Measurements from ENCODE around the gene TOMM5. TPM values are rescaled to one million over a fixed set of nuclear protein-coding genes. Genes with fewer than 3 reads are reported as not detected.
A peak's percentile ranks its signal among the peaks of the same experiment; 100 is the strongest.
"Not testable (repeated sequence)": the region's sequence is repeated elsewhere in the genome, so short reads cannot be mapped to it uniquely, and the experiment has no call there.

Gene TOMM5
- total RNA-seq, 5 donors from 2014 or later (not counting 1 experiment from before 2014, with no cell fraction given): 35.6 to 44.8 (median 42.1) TPM

GRCh38 chr9:37604296-37604695 lies 11.9 kb upstream of the TOMM5 start:
- ChIA-PET CTCF (no interaction called here), POLR2A (no interaction called here)
- Mint-ChIP-seq H3K27ac (no peak overlapping the region), H3K36me3 (no peaks in the 10 kb centered on the region), H3K27me3 (peaks cover 23 to 31% of the 10 kb centered on the region in 2 donors), H3K4me1 (no peaks in the 10 kb centered on the region), H3K9me3 (no peaks in the 10 kb centered on the region), H3K4me3 (no peak overlapping the region)
- ATAC-seq (replicated peaks in 1 of 4) (no peak), DNase-seq (no peak)
- no peak overlapping the region for H3K27ac ChIP-seq (ENCODE audit: low read length)
- peaks cover 2 to 18% of the 10 kb centered on the region in 2 experiments for H3K27me3 ChIP-seq (replicated peaks in 1 of 2; ENCODE audit: control insufficient read depth in 2 of 2, extremely low read depth in 1 of 2, insufficient read depth in 2 of 2, low read length in 1 of 2)
- no peaks in the 10 kb centered on the region for H3K36me3 ChIP-seq (ENCODE audit: control insufficient read depth in 2 of 2, extremely low read depth in 1 of 2, insufficient read depth in 1 of 2, low read length in 1 of 2)
- WGBS (ENCODE audit: insufficient coverage): no CpG with 5 or more reads among the region's 1 CpG
- H3K4me3 ChIP-seq (ENCODE audit: control insufficient read depth in 1 of 2, extremely low read depth in 1 of 2, low read length in 1 of 2): no peak overlapping the region
- no peaks in the 10 kb centered on the region for H3K4me1 ChIP-seq (ENCODE audit: control insufficient read depth in 1 of 2, extremely low read depth in 1 of 2, insufficient read depth in 2 of 2, low read length in 2 of 2)
- H3K9me3 ChIP-seq: no peaks in the 10 kb centered on the region

GRCh38 chr9:37602817-37603216 lies 10.4 kb upstream of the TOMM5 start:
- CTCF ChIA-PET: no interaction called here
- no peak overlapping the region for H3K27ac ChIP-seq (ENCODE audit: low read length)

DNA sequence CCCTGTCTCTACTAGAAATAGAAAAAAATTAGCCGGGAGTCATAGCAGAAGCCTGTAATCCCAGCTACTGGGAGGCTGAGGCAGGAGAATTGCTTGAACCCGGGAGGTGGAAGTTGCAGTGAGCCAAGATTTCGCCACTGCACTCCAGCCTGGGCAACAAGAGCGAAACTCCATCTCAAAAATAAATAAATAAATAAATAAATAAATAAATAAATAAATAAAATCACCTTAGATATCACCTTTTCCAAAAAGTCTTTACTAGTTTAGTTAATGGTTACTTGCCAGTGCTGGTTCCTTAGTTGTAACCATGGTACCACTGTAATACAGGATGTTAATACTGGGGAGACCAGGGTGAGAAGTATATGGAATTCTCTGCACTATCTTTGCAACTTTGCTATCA lies 9.7 kb upstream of the TOMM5 start:
- POLR2A ChIA-PET, CTCF ChIA-PET: not testable (repeated sequence)
- peaks cover 18 to 26% of the 10 kb centered on the region in 2 donors for H3K27me3 Mint-ChIP-seq

More at GRCh38 chr9:37602817-37603216, 10.4 kb upstream of the TOMM5 start:
- WGBS (ENCODE audit: insufficient coverage): 83% methylated on average over 5 of the region's 5 CpGs
- DNase-seq (no peak), ATAC-seq (replicated peaks in 1 of 4) (no peak)
- H3K27me3 Mint-ChIP-seq: peaks cover 22 to 29% of the 10 kb centered on the region in 2 donors
- POLR2A ChIA-PET: no interaction called here
- Histone ChIP-seq H3K36me3 (ENCODE audit: control insufficient read depth in 2 of 2, extremely low read depth in 1 of 2, insufficient read depth in 1 of 2, low read length in 1 of 2) (no peaks in the 10 kb centered on the region), H3K9me3 (no peaks in the 10 kb centered on the region), H3K27me3 (replicated peaks in 1 of 2; ENCODE audit: control insufficient read depth in 2 of 2, extremely low read depth in 1 of 2, insufficient read depth in 2 of 2, low read length in 1 of 2) (peaks cover 2 to 18% of the 10 kb centered on the region in 2 experiments), H3K4me1 (ENCODE audit: control insufficient read depth in 1 of 2, extremely low read depth in 1 of 2, insufficient read depth in 2 of 2, low read length in 2 of 2) (no peaks in the 10 kb centered on the region), H3K4me3 (ENCODE audit: control insufficient read depth in 1 of 2, extremely low read depth in 1 of 2, low read length in 1 of 2) (no peak overlapping the region)
- H3K4me3 Mint-ChIP-seq: no peak overlapping the region
- no peak overlapping the region for H3K27ac Mint-ChIP-seq
- no peaks in the 10 kb centered on the region for H3K4me1 Mint-ChIP-seq
- no peaks in the 10 kb centered on the region for H3K9me3 Mint-ChIP-seq
- no peaks in the 10 kb centered on the region for H3K36me3 Mint-ChIP-seq

GRCh38 chr9:37596504-37596903 lies 4.1 kb upstream of the TOMM5 start:
- H3K27me3 ChIP-seq (replicated peaks in 1 of 2; ENCODE audit: control insufficient read depth in 2 of 2, extremely low read depth in 1 of 2, insufficient read depth in 2 of 2, low read length in 1 of 2): peaks cover 0 to 3% of the 10 kb centered on the region in 2 experiments
- no peak overlapping the region for H3K4me3 ChIP-seq (ENCODE audit: control insufficient read depth in 1 of 2, extremely low read depth in 1 of 2, low read length in 1 of 2)
- Mint-ChIP-seq H3K36me3 (no peaks in the 10 kb centered on the region), H3K4me3 (no peak overlapping the region), H3K27me3 (peaks cover 21 to 23% of the 10 kb centered on the region in 2 donors), H3K4me1 (peaks cover 10 to 22% (median 21%) of the 10 kb centered on the region in 3 donors), H3K9me3 (no peaks in the 10 kb centered on the region), H3K27ac (no peak overlapping the region)
- POLR2A ChIA-PET: no interaction called here
- no peaks in the 10 kb centered on the region for H3K36me3 ChIP-seq (ENCODE audit: control insufficient read depth in 2 of 2, extremely low read depth in 1 of 2, insufficient read depth in 1 of 2, low read length in 1 of 2)
- WGBS (ENCODE audit: insufficient coverage): 60% methylated on average over 1 of the region's 2 CpGs
- H3K4me1 ChIP-seq (ENCODE audit: control insufficient read depth in 1 of 2, extremely low read depth in 1 of 2, insufficient read depth in 2 of 2, low read length in 2 of 2): peaks cover 7 to 21% of the 10 kb centered on the region in 2 experiments
- CTCF ChIA-PET: interaction anchor here in 1 of 2 donors (0.6 kb wide), 1 partner anchor 17 kb away, joined by 3 read pairs; no protein-coding TSS in a partner anchor
- no peaks in the 10 kb centered on the region for H3K9me3 ChIP-seq
- no peak overlapping the region for H3K27ac ChIP-seq (ENCODE audit: low read length)
- ATAC-seq (replicated peaks in 1 of 4) (no peak), DNase-seq (no peak)

More for the DNA sequence above, 9.7 kb upstream of the TOMM5 start:
- H3K4me3 ChIP-seq (ENCODE audit: control insufficient read depth in 1 of 2, extremely low read depth in 1 of 2, low read length in 1 of 2); H3K27ac ChIP-seq (ENCODE audit: low read length); DNase-seq; H3K27ac Mint-ChIP-seq; H3K4me1 ChIP-seq (ENCODE audit: control insufficient read depth in 1 of 2, extremely low read depth in 1 of 2, insufficient read depth in 2 of 2, low read length in 2 of 2); H3K4me3 Mint-ChIP-seq; H3K4me1 Mint-ChIP-seq; H3K36me3 Mint-ChIP-seq; H3K9me3 ChIP-seq; ATAC-seq (replicated peaks in 1 of 4); H3K9me3 Mint-ChIP-seq; H3K36me3 ChIP-seq (ENCODE audit: control insufficient read depth in 2 of 2, extremely low read depth in 1 of 2, insufficient read depth in 1 of 2, low read length in 1 of 2): not testable (repeated sequence)
- WGBS (ENCODE audit: insufficient coverage): no CpG with 5 or more reads among the region's 4 CpGs
- peaks cover 2 to 17% of the 10 kb centered on the region in 2 experiments for H3K27me3 ChIP-seq (replicated peaks in 1 of 2; ENCODE audit: control insufficient read depth in 2 of 2, extremely low read depth in 1 of 2, insufficient read depth in 2 of 2, low read length in 1 of 2)

DNA sequence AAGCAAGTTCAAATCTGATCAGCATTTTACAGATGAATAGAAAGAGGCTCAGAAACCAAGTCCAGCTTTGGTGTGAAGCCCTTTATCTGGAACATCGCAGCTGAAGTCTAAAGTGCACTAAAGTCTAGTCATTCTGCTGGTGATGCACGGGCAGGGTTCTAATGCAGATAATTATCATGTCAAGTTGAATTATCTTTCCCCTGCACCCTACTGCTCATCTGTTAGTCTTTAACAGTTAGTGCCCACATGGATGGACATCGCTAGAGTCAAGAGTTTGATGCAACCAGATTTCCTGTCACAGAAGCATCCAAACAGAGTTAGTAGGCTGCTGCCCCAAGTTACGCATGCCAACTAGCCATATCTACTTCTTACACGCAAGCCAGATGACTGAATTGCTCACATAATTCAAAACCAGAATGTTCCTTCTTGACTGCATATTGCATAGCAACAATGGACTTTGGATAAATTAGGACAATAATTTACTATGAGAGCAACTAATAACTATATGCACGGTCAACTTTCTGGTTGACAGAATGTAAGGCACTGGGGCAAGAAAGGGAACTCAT lies 1.6 kb upstream of the TOMM5 start:
- Mint-ChIP-seq H3K4me1 (peaks cover 29 to 42% (median 41%) of the 10 kb centered on the region in 3 donors), H3K27ac (peak overlapping the region in 1 of 2 donors; percentile 11), H3K4me3 (peak overlapping the region; percentile 46 to 97 (median 57)), H3K27me3 (peaks cover 14 to 15% of the 10 kb centered on the region in 2 donors), H3K9me3 (no peaks in the 10 kb centered on the region), H3K36me3 (no peaks in the 10 kb centered on the region)
- ChIA-PET POLR2A (no interaction called here), CTCF (interaction anchor here (0.6 to 1.4 kb wide), 5 partner anchors 18 to 1227 kb away, joined by 3 read pairs; partner anchors contain the start of gene FBXO10 (in 1 of the 2))
- WGBS (ENCODE audit: insufficient coverage): 93% methylated on average over 3 of the region's 6 CpGs
- Histone ChIP-seq H3K4me1 (ENCODE audit: control insufficient read depth in 1 of 2, extremely low read depth in 1 of 2, insufficient read depth in 2 of 2, low read length in 2 of 2) (peaks cover 17 to 34% of the 10 kb centered on the region in 2 experiments), H3K27me3 (replicated peaks in 1 of 2; ENCODE audit: control insufficient read depth in 2 of 2, extremely low read depth in 1 of 2, insufficient read depth in 2 of 2, low read length in 1 of 2) (no peaks in the 10 kb centered on the region), H3K36me3 (ENCODE audit: control insufficient read depth in 2 of 2, extremely low read depth in 1 of 2, insufficient read depth in 1 of 2, low read length in 1 of 2) (peaks cover 0 to 3% of the 10 kb centered on the region in 2 donors), H3K27ac (ENCODE audit: low read length) (no peak overlapping the region), H3K4me3 (ENCODE audit: control insufficient read depth in 1 of 2, extremely low read depth in 1 of 2, low read length in 1 of 2) (no peak overlapping the region), H3K9me3 (no peaks in the 10 kb centered on the region)
- no peak for DNase-seq
- ATAC-seq (replicated peaks in 1 of 4): no peak

DNA sequence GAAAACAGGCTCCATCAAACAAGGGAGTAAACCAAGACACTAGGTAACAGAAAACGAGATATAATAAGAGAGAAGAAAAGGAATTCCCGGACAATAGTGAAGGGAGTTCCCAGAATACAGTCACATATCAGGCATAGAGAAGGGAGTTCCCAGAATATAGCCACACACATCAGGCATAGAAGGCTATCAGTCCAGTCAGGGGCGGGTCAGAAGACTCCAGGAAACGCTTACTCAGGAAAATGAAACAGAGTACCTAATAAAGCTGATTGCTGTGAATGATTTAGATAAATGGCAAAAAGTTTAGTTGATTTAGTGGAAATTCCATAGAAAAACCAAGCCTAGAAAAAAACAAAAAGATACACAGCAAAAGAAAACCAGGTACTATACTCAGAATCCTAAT lies 4.9 kb downstream of the TOMM5 start:
- Histone ChIP-seq H3K27me3 (replicated peaks in 1 of 2; ENCODE audit: control insufficient read depth in 2 of 2, extremely low read depth in 1 of 2, insufficient read depth in 2 of 2, low read length in 1 of 2) (no peaks in the 10 kb centered on the region), H3K36me3 (ENCODE audit: control insufficient read depth in 2 of 2, extremely low read depth in 1 of 2, insufficient read depth in 1 of 2, low read length in 1 of 2) (peaks cover 0 to 65% of the 10 kb centered on the region in 2 donors), H3K4me1 (ENCODE audit: control insufficient read depth in 1 of 2, extremely low read depth in 1 of 2, insufficient read depth in 2 of 2, low read length in 2 of 2) (peaks cover 12 to 19% of the 10 kb centered on the region in 2 experiments), H3K9me3 (no peaks in the 10 kb centered on the region), H3K4me3 (ENCODE audit: control insufficient read depth in 1 of 2, extremely low read depth in 1 of 2, low read length in 1 of 2) (no peak overlapping the region), H3K27ac (ENCODE audit: low read length) (no peak overlapping the region)
- no peaks in the 10 kb centered on the region for H3K9me3 Mint-ChIP-seq
- H3K27ac Mint-ChIP-seq: no peak overlapping the region
- ChIA-PET CTCF (interaction anchor here in 1 of 2 donors (0.7 kb wide), 1 partner anchor 25 kb away, joined by 4 read pairs; no protein-coding TSS in a partner anchor), POLR2A (no interaction called here)
- no CpG with 5 or more reads among the region's 4 CpGs for WGBS (ENCODE audit: insufficient coverage)
- H3K27me3 Mint-ChIP-seq: no peaks in the 10 kb centered on the region
- H3K4me3 Mint-ChIP-seq: no peak overlapping the region
- H3K4me1 Mint-ChIP-seq: peaks cover 36 to 46% (median 37%) of the 10 kb centered on the region in 3 donors
- H3K36me3 Mint-ChIP-seq: peaks cover 34% of the 10 kb centered on the region
- ATAC-seq (replicated peaks in 1 of 4): no peak
- DNase-seq: no peak
